K562 (cell line): ENCODE measurements around the gene COX18. TPM values are rescaled to one million over a fixed set of nuclear protein-coding genes. Genes with fewer than 3 reads are reported as not detected.

Source experiments
- CHD4 ChIP-seq: fragments of 200-600 bp; sonication (generic); IDR thresholded peaks from 3 replicates; pipeline ENCODE4 v1.6.1; 2012; ENCODE audit warnings: low read depth, mild to moderate bottlenecking, mixed read lengths, low read length, inconsistent platforms; ENCODE audit not compliant: insufficient read depth, insufficient replicate concordance, poor library complexity, severe bottlenecking
- CLOCK ChIP-seq: fragments of 250-450 bp; sonication (Bioruptor Pico); IDR thresholded peaks from 2 replicates; pipeline ENCODE4 v1.4.0; 2020; ENCODE audit warnings: mild to moderate bottlenecking, moderate library complexity, borderline replicate concordance
- DEAF1 ChIP-seq: fragments of 450-650 bp; formaldehyde crosslinking; IDR thresholded peaks from 2 replicates; pipeline ENCODE4 v1.4.0; 2020; ENCODE audit warnings: mild to moderate bottlenecking, moderate library complexity
- DNMT1 ChIP-seq: fragments of 450-650 bp; IDR thresholded peaks from 2 replicates; pipeline ENCODE4 v1.6.1; 2016; ENCODE audit warnings: antibody characterized with exemption, mild to moderate bottlenecking
- E2F3 ChIP-seq: fragments of 250-450 bp; sonication (Bioruptor Pico); IDR thresholded peaks from 2 replicates; pipeline ENCODE4 v1.4.0; 2020; ENCODE audit warnings: mild to moderate bottlenecking
- EHMT2 ChIP-seq: fragments of 450-650 bp; IDR thresholded peaks from 2 replicates; pipeline ENCODE4 v1.6.1; 2018; ENCODE audit warnings: antibody characterized with exemption
- ESRRA ChIP-seq: fragments of 450-650 bp; IDR thresholded peaks from 2 replicates; pipeline ENCODE4 v1.6.1; 2014; ENCODE audit warnings: low read depth, mild to moderate bottlenecking, moderate library complexity, borderline replicate concordance
- ESRRB ChIP-seq: fragments of 250-450 bp; sonication (Bioruptor Pico); IDR thresholded peaks from 2 replicates; pipeline ENCODE4 v1.5.0; 2020; ENCODE audit warnings: mild to moderate bottlenecking, moderate library complexity, borderline replicate concordance
- FOXP1 ChIP-seq: sonication (generic); formaldehyde crosslinking; IDR thresholded peaks from 2 replicates; pipeline ENCODE4 v1.8.0; 2022; ENCODE audit warnings: mild to moderate bottlenecking, missing genetic modification reagents
- IRF1 ChIP-seq: sonication (generic); formaldehyde crosslinking; IDR thresholded peaks from 2 replicates; pipeline ENCODE4 v1.8.0; 2022; ENCODE audit warnings: missing genetic modification reagents, mild to moderate bottlenecking, borderline replicate concordance
- JUN ChIP-seq, 2 experiments: sonication (generic) in 1 of 2; formaldehyde crosslinking in 1 of 2; IDR thresholded peaks; 2 replicates each; pipeline versions ENCODE4 v1.6.1 to v1.8.0; 2012 to 2022; ENCODE audit warnings: borderline replicate concordance in 2 of 2, mild to moderate bottlenecking in 2 of 2, improper control_type of control experiment in 1 of 2, low read depth in 1 of 2, low read length in 1 of 2, missing genetic modification reagents in 1 of 2
- MAFK ChIP-seq: IDR thresholded peaks from 2 replicates; pipeline ENCODE4 v1.6.1; 2011; ENCODE audit warnings: low read length, improper control_type of control experiment
- NFRKB ChIP-seq: fragments of 450-650 bp; IDR thresholded peaks from 2 replicates; pipeline ENCODE4 v1.6.1; 2016; ENCODE audit warnings: low read depth
- PHF21A ChIP-seq: fragments of 450-650 bp; IDR thresholded peaks from 2 replicates; pipeline ENCODE4 v1.6.1; 2017; ENCODE audit warnings: low read depth, borderline replicate concordance
- TCFL5 ChIP-seq: fragments of 250-450 bp; sonication (Bioruptor Pico); conservative IDR thresholded peaks from 2 replicates; pipeline ENCODE4 v1.6.1; 2021; ENCODE audit warnings: mild to moderate bottlenecking, moderate library complexity, matching md5 sums
- ZNF589 ChIP-seq: fragments of 200-800 bp; sonication (Bioruptor generic); IDR thresholded peaks from 2 replicates; pipeline ENCODE4 v1.6.1; 2016; ENCODE audit warnings: low read depth, missing genetic modification characterization, missing compliant biosample characterization
- polyA plus RNA-seq, 8 experiments: library from polyadenylated mRNA; depleted of rRNA in 4 of 8; stranded (reverse) in 5 of 8; unstranded in 3 of 8; fragments of >200 nt; fragmentation: Nextera tagmentation in 2 of 8; fragmentation: Illumina TruSeq in 1 of 8; extraction: Ambion mirVana in 2 of 8; extraction: Trizol in 1 of 8; gene quantifications; 2 replicates each; pipeline versions ENCODE4 v1.2.1 to v1.2.3, GENCODE V29; 2011 to 2014; ENCODE audit warnings: inconsistent platforms in 1 of 8, missing spikeins in 1 of 8
- total RNA-seq, 7 experiments: library from RNA; depleted of rRNA in 6 of 7; stranded (reverse); fragments of >200 nt in 6 of 7; fragmentation: Illumina TruSeq in 2 of 7; extraction: Trizol in 2 of 7; gene quantifications; 2 replicates each; pipeline versions ENCODE4 v1.2.1 to v1.2.3, GENCODE V29; 2011 to 2021; ENCODE audit warnings: low replicate concordance in 1 of 7
- TF ChIP-seq, protein P1 (sequence below), 3 experiments: IDR thresholded peaks in 2 of 3; conservative IDR thresholded peaks in 1 of 3; 2 replicates each; pipeline ENCODE4 v1.5.1; 2011 to 2012; ENCODE audit warnings: low read length in 3 of 3, mild to moderate bottlenecking in 3 of 3, control low read depth in 2 of 3, improper control_type of control experiment in 1 of 3, inconsistent platforms in 1 of 3, low read depth in 1 of 3, mixed read lengths in 1 of 3, moderate library complexity in 1 of 3; ENCODE audit not compliant: insufficient read depth in 2 of 3
- TF ChIP-seq, protein P2 (sequence below): sonication (generic); formaldehyde crosslinking; IDR thresholded peaks from 2 replicates; pipeline ENCODE4 v1.8.1; 2023; ENCODE audit warnings: mild to moderate bottlenecking, missing genetic modification reagents

Gene COX18
- total and polyA plus RNA-seq, 9 of the 15 experiments (the other 6 are each of a cell fraction or from before 2014, with no cell fraction given), result 7.0 to 21.3 (median 14.7) TPM

GRCh38 chr4:73069338-73070073, at the start of gene COX18 (continued):
- peak; percentile 53; the same call in 1 of the 2 replicates for TF ChIP-seq PHF21A
- no peak for TF ChIP-seq MAFK
- no peak for TF ChIP-seq ESRRB (CRISPR knock-in tag)
- peak; percentile 96 for TF ChIP-seq ESRRA
- no peak for TF ChIP-seq DEAF1 (CRISPR knock-in tag)
- TF ChIP-seq EHMT2, result no peak
- peak; percentile 90 for TF ChIP-seq JUN (IDR thresholded peaks at IDR 0.05; ENCODE audit: borderline replicate concordance, low read depth, low read length)
- TF ChIP-seq JUN (CRISPR knock-in tag; IDR thresholded peaks at IDR 0.05; ENCODE audit: borderline replicate concordance), result peak; percentile 92
- no peak for TF ChIP-seq ZNF589 (CRISPR knock-in tag)
- TF ChIP-seq CLOCK (CRISPR knock-in tag), result no peak
- peak; percentile 96 for TF ChIP-seq FOXP1
- TF ChIP-seq, protein P1, sequence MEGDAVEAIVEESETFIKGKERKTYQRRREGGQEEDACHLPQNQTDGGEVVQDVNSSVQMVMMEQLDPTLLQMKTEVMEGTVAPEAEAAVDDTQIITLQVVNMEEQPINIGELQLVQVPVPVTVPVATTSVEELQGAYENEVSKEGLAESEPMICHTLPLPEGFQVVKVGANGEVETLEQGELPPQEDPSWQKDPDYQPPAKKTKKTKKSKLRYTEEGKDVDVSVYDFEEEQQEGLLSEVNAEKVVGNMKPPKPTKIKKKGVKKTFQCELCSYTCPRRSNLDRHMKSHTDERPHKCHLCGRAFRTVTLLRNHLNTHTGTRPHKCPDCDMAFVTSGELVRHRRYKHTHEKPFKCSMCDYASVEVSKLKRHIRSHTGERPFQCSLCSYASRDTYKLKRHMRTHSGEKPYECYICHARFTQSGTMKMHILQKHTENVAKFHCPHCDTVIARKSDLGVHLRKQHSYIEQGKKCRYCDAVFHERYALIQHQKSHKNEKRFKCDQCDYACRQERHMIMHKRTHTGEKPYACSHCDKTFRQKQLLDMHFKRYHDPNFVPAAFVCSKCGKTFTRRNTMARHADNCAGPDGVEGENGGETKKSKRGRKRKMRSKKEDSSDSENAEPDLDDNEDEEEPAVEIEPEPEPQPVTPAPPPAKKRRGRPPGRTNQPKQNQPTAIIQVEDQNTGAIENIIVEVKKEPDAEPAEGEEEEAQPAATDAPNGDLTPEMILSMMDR (IDR thresholded peaks at IDR 0.05 in 2 of 3, conservative IDR thresholded peaks at IDR 0.05 in 1 of 3; ENCODE audit: insufficient read depth in 2 of 3, low read depth in 1 of 3, low read length in 3 of 3), result peak in 1 of 3 experiments; percentile 13; a peak in 1 of 6 replicates
- TF ChIP-seq NFRKB, result no peak; the same call in 1 of the 2 replicates
- no peak for TF ChIP-seq CHD4
- no peak for TF ChIP-seq IRF1 (CRISPR knock-in tag)
- no peak for TF ChIP-seq DNMT1
- no peak for TF ChIP-seq TCFL5 (CRISPR knock-in tag)
- no peak; the same call in 1 of the 2 replicates for TF ChIP-seq E2F3
- TF ChIP-seq, protein P2, sequence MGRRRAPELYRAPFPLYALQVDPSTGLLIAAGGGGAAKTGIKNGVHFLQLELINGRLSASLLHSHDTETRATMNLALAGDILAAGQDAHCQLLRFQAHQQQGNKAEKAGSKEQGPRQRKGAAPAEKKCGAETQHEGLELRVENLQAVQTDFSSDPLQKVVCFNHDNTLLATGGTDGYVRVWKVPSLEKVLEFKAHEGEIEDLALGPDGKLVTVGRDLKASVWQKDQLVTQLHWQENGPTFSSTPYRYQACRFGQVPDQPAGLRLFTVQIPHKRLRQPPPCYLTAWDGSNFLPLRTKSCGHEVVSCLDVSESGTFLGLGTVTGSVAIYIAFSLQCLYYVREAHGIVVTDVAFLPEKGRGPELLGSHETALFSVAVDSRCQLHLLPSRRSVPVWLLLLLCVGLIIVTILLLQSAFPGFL (CRISPR knock-in tag), result no peak
